ENCODE data around the gene TENT4A.

The TENT4A gene

DNA sequence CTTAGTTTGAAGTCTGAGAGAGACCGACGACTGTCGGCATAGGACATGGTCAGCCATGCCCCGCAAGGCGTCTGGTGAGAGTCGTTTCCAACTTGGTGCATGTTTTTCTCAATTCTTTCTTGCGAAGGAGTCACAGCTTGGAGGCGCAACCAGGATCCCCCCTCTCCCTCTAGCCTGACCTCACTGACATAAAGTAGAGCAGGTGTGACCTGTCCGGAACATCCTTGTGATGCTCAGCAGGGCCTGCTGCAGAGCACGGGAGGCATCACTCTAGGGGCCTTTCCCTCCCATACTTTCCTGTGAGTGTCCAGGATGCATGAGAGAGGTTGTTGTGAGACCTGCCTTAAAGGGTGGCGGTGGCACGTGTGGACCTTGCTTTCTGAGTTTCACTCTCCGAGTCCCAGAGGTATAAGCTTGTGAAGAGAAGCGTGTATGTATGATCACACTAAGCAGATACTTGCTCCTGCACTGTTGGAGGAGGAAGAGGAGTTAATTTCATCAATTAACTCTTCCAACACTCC, 5.0 kb downstream of the TENT4A start:
- DNase-seq (ENCODE audit: low read depth), result no peak

DNA sequence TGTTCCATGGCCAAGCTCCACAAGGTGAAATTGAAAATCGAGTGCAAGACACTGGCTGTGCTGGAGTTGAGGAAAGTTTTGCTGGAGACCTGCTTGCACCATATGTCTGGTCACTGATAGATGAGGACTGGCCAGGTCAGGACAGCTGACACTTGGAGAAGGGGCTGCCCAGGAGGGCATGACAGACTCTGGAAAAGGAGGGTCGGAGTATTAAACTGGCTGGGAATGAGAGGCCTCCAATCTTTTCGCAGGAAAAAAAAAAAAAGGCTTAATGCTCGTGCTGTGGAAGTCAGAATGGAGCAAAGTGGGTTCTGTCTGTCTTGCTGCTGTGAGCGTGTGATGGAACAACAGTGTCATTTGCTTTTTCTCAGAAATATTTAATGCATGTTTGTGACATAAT, 5.5 kb downstream of the TENT4A start:
- no peak for DNase-seq (ENCODE audit: low read depth)

DNA sequence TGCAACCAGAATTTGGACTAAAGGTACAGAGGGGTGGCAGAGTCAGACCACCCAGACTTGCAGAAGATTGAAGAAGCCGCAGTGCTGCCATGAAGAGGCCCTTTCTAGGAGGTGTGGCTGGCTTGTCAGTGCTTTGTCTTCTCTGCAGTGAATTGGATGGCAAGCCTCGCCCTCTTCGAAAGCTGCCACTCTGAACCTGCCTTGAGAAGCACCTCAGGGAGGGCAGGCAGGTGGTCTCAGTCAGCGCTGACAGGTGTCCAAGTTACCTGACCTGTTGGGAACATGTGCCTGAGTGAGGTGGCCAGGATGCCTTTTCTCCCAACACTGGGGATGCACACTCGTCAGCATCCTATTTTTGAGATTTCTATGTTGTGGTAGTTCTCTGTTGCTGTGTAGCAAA, 6.2 kb downstream of the TENT4A start:
- no peak for DNase-seq (ENCODE audit: low read depth)

GRCh38 chr5:6719896-6720560, 6.8 kb downstream of the TENT4A start:
- no peak for DNase-seq (ENCODE audit: low read depth)

DNA sequence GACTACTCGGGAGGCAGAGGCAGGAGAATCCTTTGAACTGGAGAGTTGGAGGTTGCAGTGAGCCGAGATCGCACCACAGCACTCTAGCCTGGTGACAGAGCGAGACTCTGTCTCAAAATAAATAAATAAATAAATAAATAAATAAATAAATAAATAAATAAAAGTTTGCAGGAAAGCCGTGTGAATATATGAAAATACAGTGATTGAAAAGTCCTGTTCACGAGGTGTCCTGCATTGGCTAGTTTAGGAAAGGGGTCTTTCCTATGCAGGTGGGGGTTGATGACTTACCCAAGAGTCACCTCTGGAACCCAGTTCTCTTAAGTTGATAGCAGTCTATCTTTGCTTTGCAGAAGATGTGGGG, 7.3 kb downstream of the TENT4A start:
- DNase-seq (ENCODE audit: low read depth), result no peak

- DNase-seq (ENCODE audit: low read depth), result no peak
Observed at GRCh38 chr5:6721442-6721841, 8.2 kb downstream of the TENT4A start.

DNA sequence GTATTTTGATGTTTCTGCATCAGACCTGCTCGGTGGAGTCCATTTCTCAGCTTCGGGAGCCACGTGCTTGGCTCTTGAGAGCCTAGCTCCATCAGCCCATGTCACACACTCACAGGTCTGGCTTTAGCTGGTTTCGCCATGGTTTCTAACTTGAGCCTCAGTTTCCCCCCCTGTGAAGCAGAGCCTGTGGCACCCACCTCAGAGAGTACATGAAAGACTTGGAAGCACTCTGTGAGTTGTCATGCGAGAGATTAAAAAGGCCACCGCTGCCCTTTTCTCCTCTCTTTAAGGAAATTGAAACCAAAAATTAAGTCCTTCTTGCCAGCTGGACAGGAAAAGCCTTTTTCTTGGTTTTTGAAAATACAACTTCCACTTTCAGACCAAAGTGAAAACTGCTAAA, 8.8 kb downstream of the TENT4A start:
- no peak for DNase-seq (ENCODE audit: low read depth)

GRCh38 chr5:6723122-6723815, 10.0 kb downstream of the TENT4A start:
- DNase-seq (ENCODE audit: low read depth), result no peak

- DNase-seq (ENCODE audit: low read depth), result no peak
Observed at GRCh38 chr5:6723816-6724300, 10.6 kb downstream of the TENT4A start.

GRCh38 chr5:6724321-6724929, 11.2 kb downstream of the TENT4A start:
- DNase-seq (ENCODE audit: low read depth), result no peak

DNA sequence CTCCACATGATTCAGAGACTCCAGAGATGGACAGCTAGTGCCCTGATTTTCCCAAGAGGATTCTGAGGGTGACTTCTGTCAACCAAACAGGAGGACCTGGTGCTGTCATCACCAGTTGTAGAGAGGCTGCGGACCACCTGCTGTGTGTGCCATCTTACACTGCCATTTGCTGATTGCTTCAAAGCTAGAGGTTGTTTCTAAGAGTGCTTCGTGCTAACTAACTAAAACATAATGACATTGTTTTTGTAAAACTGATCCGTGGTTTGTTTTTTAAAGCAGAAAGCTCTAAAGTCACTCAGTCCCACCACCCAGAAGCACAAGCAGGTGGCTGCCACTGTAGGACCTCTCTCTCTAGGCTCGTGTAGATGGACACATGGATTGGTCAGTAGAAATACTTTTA, 12.2 kb downstream of the TENT4A start:
- DNase-seq (ENCODE audit: low read depth), result no peak

DNA sequence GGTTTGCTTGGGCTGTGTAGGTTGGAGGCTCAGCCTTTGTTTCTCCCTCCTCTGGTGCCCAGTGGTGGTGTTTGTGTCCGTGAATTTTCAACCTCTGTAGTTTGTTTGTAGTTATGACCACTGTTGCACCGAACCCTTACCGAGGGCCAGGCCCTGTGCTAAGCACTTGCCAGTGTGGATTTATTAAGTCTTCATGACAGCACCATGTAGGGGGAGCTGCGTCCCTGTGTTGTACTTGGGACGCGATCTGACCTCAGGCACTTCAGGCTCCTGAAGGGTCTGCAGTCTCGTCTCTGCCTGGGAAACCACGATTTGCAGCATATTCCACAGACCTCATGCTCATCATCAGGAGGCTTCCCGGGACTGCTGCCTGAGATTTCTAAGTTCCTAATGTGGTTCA, 12.8 kb downstream of the TENT4A start:
- DNase-seq (ENCODE audit: low read depth), result no peak

GRCh38 chr5:6727231-6727630, 14.0 kb downstream of the TENT4A start:
- no peak for DNase-seq (ENCODE audit: low read depth)

DNA sequence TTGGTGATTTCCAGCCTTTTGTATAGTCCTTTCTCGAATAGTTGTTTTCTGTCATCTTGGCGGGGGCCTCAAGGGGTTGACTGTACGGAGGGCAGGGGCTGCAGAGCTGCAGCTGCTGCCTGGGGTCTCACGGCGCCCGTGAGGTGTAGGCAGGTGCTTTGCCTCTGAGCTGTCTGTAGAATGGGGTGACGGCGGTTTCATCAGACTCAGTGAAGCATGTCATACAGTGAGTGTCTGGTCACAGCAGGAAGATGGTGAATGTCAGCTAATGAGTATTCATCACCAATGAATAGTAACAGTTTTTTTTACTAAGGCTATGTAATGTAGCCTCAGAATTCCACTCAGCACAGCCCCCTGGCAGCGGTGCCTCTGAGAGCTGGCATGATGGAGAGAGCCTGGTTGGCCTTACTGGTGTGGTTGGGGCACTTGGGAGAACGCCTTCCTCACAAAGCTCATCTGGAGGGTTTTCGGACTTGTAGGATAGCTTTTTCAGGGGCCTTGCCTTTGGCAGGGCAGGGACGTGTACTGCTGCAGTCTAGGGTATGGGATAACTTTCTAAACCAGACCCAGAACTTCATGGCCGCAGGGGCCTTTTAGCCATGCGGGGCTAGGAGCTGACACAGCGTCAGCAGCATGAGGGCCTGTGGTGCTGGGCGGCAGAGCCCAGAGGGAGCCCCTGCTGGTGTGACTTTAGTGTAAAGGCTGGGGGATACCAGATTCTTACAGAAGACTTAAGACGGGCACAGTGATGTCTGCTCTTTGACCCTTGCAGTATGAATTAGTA, 15.0 kb downstream of the TENT4A start:
- no peak for DNase-seq (ENCODE audit: low read depth)

DNA sequence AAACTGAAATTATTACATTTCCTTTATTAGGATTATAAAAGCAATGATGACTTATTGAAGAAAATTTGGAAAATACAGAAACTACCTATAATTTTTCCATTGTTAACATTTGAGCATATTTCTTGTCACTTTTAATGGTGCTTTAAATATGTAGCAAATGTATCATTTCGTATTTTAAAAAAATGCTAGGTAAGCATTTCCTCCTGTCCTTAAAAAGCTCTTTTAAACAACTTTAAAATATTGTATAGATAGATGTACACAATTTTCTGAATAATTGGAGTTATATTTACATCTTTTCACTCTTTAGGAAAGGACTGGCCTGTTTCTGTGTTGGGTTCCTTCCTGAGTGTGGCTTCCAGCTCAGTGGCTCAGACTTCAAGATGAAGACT, 15.6 kb downstream of the TENT4A start:
- DNase-seq (ENCODE audit: low read depth), result no peak

GRCh38 chr5:6729386-6730310, 16.4 kb downstream of the TENT4A start:
- DNase-seq (ENCODE audit: low read depth), result no peak

DNA sequence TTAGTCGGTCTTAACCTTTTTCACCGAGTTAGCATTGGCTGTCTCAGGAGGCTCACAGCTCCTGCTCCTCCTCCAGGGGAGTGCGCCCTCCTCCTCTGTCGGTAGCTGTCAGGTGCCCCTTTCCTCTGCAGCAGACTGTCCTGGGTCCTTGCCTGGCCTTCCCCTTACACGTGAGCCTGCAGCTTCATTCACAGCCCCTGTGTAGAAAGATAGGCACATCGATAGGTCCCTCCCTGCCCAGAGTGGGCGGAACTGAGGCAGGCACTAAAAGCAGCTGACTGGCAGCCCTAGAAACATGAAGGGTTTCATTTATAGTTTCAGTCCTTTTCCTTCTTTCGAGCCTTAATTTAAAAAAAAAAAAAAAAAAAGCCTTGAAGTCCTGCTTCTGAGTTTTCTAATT, 17.2 kb downstream of the TENT4A start:
- DNase-seq (ENCODE audit: low read depth), result no peak

- no peak for DNase-seq (ENCODE audit: low read depth)
Observed at GRCh38 chr5:6730807-6731206, 17.6 kb downstream of the TENT4A start.

GRCh38 chr5:6731465-6732237, 18.4 kb downstream of the TENT4A start:
- peak; percentile 39 for DNase-seq (ENCODE audit: low read depth)

GRCh38 chr5:6732634-6733410, 19.6 kb downstream of the TENT4A start:
- DNase-seq (ENCODE audit: low read depth), result peak; percentile 89

Measured in ELR (cell line).